Fibroblast of mammary gland (primary cell): Measurements from ENCODE around the gene ADRA1B.

Experiments used
- DNase-seq: peaks from one replicate; pipeline ENCODE4 v3.0.0-alpha.2; 2010; ENCODE audit warnings: low read depth
- H3K4me3 ChIP-seq: 2 replicates; pipeline ENCODE4 v1.5.1; 2011; ENCODE audit warnings: low read depth, mild to moderate bottlenecking, low read length, moderate library complexity; ENCODE audit not compliant: control insufficient read depth
- CTCF ChIP-seq: conservative IDR thresholded peaks from 2 replicates; pipeline ENCODE4 v1.5.1; 2011; ENCODE audit warnings: low read depth, low read length, inconsistent platforms; ENCODE audit not compliant: control insufficient read depth, insufficient read depth

The ADRA1B gene

GRCh38 chr5:160021831-160022446, 105.7 kb downstream of the ADRA1B start:
- peak; percentile 84 for TF ChIP-seq CTCF
- no peak overlapping the region for H3K4me3 ChIP-seq

More at GRCh38 chr5:160021831-160022446, 105.7 kb downstream of the ADRA1B start:
- peak; percentile 73 for DNase-seq
